Measurements from ENCODE around the gene FIZ1. TPM values are rescaled to one million over a fixed set of nuclear protein-coding genes. Genes with fewer than 3 reads are reported as not detected.

The FIZ1 gene, protein sequence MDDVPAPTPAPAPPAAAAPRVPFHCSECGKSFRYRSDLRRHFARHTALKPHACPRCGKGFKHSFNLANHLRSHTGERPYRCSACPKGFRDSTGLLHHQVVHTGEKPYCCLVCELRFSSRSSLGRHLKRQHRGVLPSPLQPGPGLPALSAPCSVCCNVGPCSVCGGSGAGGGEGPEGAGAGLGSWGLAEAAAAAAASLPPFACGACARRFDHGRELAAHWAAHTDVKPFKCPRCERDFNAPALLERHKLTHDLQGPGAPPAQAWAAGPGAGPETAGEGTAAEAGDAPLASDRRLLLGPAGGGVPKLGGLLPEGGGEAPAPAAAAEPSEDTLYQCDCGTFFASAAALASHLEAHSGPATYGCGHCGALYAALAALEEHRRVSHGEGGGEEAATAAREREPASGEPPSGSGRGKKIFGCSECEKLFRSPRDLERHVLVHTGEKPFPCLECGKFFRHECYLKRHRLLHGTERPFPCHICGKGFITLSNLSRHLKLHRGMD
- total RNA-seq (17.9 TPM), polyA plus RNA-seq (ENCODE audit: insufficient read depth, low read depth, low replicate concordance) (11.9 TPM)
- long read RNA-seq, donor 1, full-length matches to known transcripts = 10 of 17 reads
- long read RNA-seq, donor 1, partial matches to known transcripts = 7 of 17 reads
- long read RNA-seq, donor 1, other reads (novel, unspliced or antisense) = 0 of 17 reads
- long read RNA-seq, donor 2, full-length matches to known transcripts = 4 of 13 reads
- long read RNA-seq, donor 2, partial matches to known transcripts = 9 of 13 reads
- long read RNA-seq, donor 2, other reads (novel, unspliced or antisense) = 0 of 13 reads
- long read RNA-seq, donor 3, full-length matches to known transcripts = 10 of 27 reads
- long read RNA-seq, donor 3, partial matches to known transcripts = 17 of 27 reads
- long read RNA-seq, donor 3, other reads (novel, unspliced or antisense) = 0 of 27 reads
- long read RNA-seq, donor 4, full-length matches to known transcripts = 5 of 12 reads
- long read RNA-seq, donor 4, partial matches to known transcripts = 7 of 12 reads
- long read RNA-seq, donor 4, other reads (novel, unspliced or antisense) = 0 of 12 reads
- long read RNA-seq, donor 5 = 0 reads
- long read RNA-seq, donor 6, full-length matches to known transcripts = 11 of 11 reads
- long read RNA-seq, donor 6, partial matches to known transcripts = 0 of 11 reads
- long read RNA-seq, donor 6, other reads (novel, unspliced or antisense) = 0 of 11 reads
- long read RNA-seq, donor 7, full-length matches to known transcripts = 5 of 9 reads
- long read RNA-seq, donor 7, partial matches to known transcripts = 0 of 9 reads
- long read RNA-seq, donor 7, other reads (novel, unspliced or antisense) = 4 of 9 reads
- long read RNA-seq, donor 8, full-length matches to known transcripts = 14 of 53 reads
- long read RNA-seq, donor 8, partial matches to known transcripts = 33 of 53 reads
- long read RNA-seq, donor 8, other reads (novel, unspliced or antisense) = 6 of 53 reads
- long read RNA-seq, donor 9, partial matches to known transcripts = 0 of 2 reads
- long read RNA-seq, donor 9, other reads (novel, unspliced or antisense) = 0 of 2 reads
- long read RNA-seq, donor 10, full-length matches to known transcripts = 6 of 175 reads
- long read RNA-seq, donor 10, partial matches to known transcripts = 164 of 175 reads
- long read RNA-seq, donor 10, other reads (novel, unspliced or antisense) = 5 of 175 reads

- TF ChIP-seq, protein P1, sequence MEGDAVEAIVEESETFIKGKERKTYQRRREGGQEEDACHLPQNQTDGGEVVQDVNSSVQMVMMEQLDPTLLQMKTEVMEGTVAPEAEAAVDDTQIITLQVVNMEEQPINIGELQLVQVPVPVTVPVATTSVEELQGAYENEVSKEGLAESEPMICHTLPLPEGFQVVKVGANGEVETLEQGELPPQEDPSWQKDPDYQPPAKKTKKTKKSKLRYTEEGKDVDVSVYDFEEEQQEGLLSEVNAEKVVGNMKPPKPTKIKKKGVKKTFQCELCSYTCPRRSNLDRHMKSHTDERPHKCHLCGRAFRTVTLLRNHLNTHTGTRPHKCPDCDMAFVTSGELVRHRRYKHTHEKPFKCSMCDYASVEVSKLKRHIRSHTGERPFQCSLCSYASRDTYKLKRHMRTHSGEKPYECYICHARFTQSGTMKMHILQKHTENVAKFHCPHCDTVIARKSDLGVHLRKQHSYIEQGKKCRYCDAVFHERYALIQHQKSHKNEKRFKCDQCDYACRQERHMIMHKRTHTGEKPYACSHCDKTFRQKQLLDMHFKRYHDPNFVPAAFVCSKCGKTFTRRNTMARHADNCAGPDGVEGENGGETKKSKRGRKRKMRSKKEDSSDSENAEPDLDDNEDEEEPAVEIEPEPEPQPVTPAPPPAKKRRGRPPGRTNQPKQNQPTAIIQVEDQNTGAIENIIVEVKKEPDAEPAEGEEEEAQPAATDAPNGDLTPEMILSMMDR (IDR thresholded peaks at IDR 0.05; ENCODE audit: borderline replicate concordance, extremely low read depth, insufficient read depth) = no peak
- no peaks in the 10 kb centered on the region for H3K27me3 ChIP-seq (ENCODE audit: control insufficient read depth, insufficient read depth, low read length)
- peak within 1 kb of the TSS; percentile 85 to 99 (median 98) for H3K4me3 ChIP-seq (ENCODE audit: low read length in 3 of 3)
- DNase-seq (peak; percentile 99 to 100 (median 100)), FAIRE-seq (peak; percentile 33)
- peaks cover 0 to 8% (median 3%) of the 10 kb centered on the region in 3 donors for H3K4me1 ChIP-seq (ENCODE audit: control insufficient read depth in 2 of 3, insufficient read depth in 2 of 3, low read depth in 1 of 3, low read length in 3 of 3)
- H3K36me3 ChIP-seq (ENCODE audit: control insufficient read depth in 2 of 3, insufficient read depth in 3 of 3, low read length in 3 of 3) = peaks cover 0 to 10% (median 3%) of the 10 kb centered on the region in 3 donors
- no peaks in the 10 kb centered on the region for H3K9me3 ChIP-seq (ENCODE audit: control insufficient read depth in 2 of 3, insufficient read depth in 1 of 3, low read length in 3 of 3)
- intact Hi-C loops (cut with DNase I) = no loop called here
- peak within 1 kb of the TSS; percentile 98 to 99 for H3K27ac ChIP-seq (ENCODE audit: low read depth in 2 of 2, low read length in 2 of 2)
- H3K9ac ChIP-seq (ENCODE audit: low read length in 3 of 3) = peak within 1 kb of the TSS; percentile 42 to 98 (median 97)
Measured at GRCh38 chr19:55599468-55599841, at the start of gene FIZ1. FIZ1 (minus strand) TSS chr19:55599517; CDS start chr19:55597865, 1,652 bp downstream.

GRCh38 chr19:55648585-55649267 lies 49.4 kb upstream of the FIZ1 start:
- Histone ChIP-seq H3K27ac (ENCODE audit: low read depth in 2 of 2, low read length in 2 of 2) (peak overlapping the region; percentile 20 to 23), H3K4me3 (ENCODE audit: low read length in 3 of 3) (peak overlapping the region; percentile 53 to 84 (median 58)), H3K9me3 (ENCODE audit: control insufficient read depth in 2 of 3, insufficient read depth in 1 of 3, low read length in 3 of 3) (no peaks in the 10 kb centered on the region), H3K27me3 (ENCODE audit: control insufficient read depth, insufficient read depth, low read length) (no peaks in the 10 kb centered on the region), H3K9ac (ENCODE audit: low read length in 3 of 3) (peak overlapping the region in 2 of 3 donors; percentile 26 to 72), H3K4me1 (ENCODE audit: control insufficient read depth in 2 of 3, insufficient read depth in 2 of 3, low read depth in 1 of 3, low read length in 3 of 3) (peaks cover 0 to 28% (median 0%) of the 10 kb centered on the region in 3 donors), H3K36me3 (ENCODE audit: control insufficient read depth in 2 of 3, insufficient read depth in 3 of 3, low read length in 3 of 3) (no peaks in the 10 kb centered on the region)
- FAIRE-seq (no peak), DNase-seq (peak in 1 of 5 donors; percentile 80)
- TF ChIP-seq, protein P1 (IDR thresholded peaks at IDR 0.05; ENCODE audit: borderline replicate concordance, extremely low read depth, insufficient read depth) = no peak
- intact Hi-C loops (cut with DNase I) = no loop called here
